Hematopoietic multipotent progenitor cell (in vitro differentiated cells): ENCODE measurements around the gene RFTN1. TPM values are rescaled to one million over a fixed set of nuclear protein-coding genes. Genes with fewer than 3 reads are reported as not detected.

Experiments used
- DNase-seq, 3 donors: peaks; one replicate each; pipeline ENCODE4 v3.0.0-alpha.2; 2011 to 2015; ENCODE audit warnings: low read depth in 2 of 3, low spot score in 2 of 3
- total RNA-seq: library from RNA; depleted of rRNA; stranded (reverse); fragments of >200 nt; gene quantifications from one replicate; pipeline ENCODE4 v1.2.3, GENCODE V29; 2012

The RFTN1 gene
- total RNA-seq = 42.0 TPM

GRCh38 chr3:16513141-16514020 is at the start of gene RFTN1:
Gene RFTN1, minus strand, starts transcription at chr3:16513699. Its CDS starts 19,830 bp downstream, at chr3:16493869.
- DNase-seq = peak; percentile 29 to 74 (median 67)

- no peak for DNase-seq
Observed at GRCh38 chr3:16559653-16560365, 46.3 kb upstream of the RFTN1 start.

- DNase-seq = no peak
Observed at GRCh38 chr3:16554126-16554525, 40.6 kb upstream of the RFTN1 start.

- no peak for DNase-seq
Observed at GRCh38 chr3:16552757-16553156, 39.3 kb upstream of the RFTN1 start.

GRCh38 chr3:16551342-16551976 is 38.0 kb upstream of the RFTN1 start:
- DNase-seq = no peak

- DNase-seq = peak; percentile 61 to 90 (median 81)
Observed at GRCh38 chr3:16550676-16551341, 37.3 kb upstream of the RFTN1 start.

GRCh38 chr3:16550305-16550675 is 36.8 kb upstream of the RFTN1 start:
- DNase-seq = no peak

GRCh38 chr3:16548721-16549120 is 35.2 kb upstream of the RFTN1 start:
- no peak for DNase-seq

- no peak for DNase-seq
Observed at GRCh38 chr3:16547561-16548357, 34.3 kb upstream of the RFTN1 start.

GRCh38 chr3:16546186-16547010 is 32.9 kb upstream of the RFTN1 start:
- peak in 2 of 3 donors; percentile 33 to 42 for DNase-seq

GRCh38 chr3:16545413-16546185 is 32.1 kb upstream of the RFTN1 start:
- DNase-seq = no peak

GRCh38 chr3:16543242-16543864 is 29.9 kb upstream of the RFTN1 start:
- DNase-seq = no peak

- DNase-seq = no peak
Observed at GRCh38 chr3:16538507-16538906, 25.0 kb upstream of the RFTN1 start.

- DNase-seq = no peak
Observed at GRCh38 chr3:16536996-16537395, 23.5 kb upstream of the RFTN1 start.

GRCh38 chr3:16536344-16536663 is 22.8 kb upstream of the RFTN1 start:
- no peak for DNase-seq

GRCh38 chr3:16534640-16535262 is 21.3 kb upstream of the RFTN1 start:
- no peak for DNase-seq

GRCh38 chr3:16533928-16534574 is 20.6 kb upstream of the RFTN1 start:
- no peak for DNase-seq
